Muscle layer of duodenum (tissue), 2 donors: Measurements from ENCODE around the gene AOC2.
"Not testable (repeated sequence)": the region's sequence is repeated elsewhere in the genome, so short reads cannot be mapped to it uniquely, and the experiment has no call there.

Source experiments
- H3K27ac ChIP-seq: one replicate; pipeline ENCODE4 v1.7.0; 2013; ENCODE audit warnings: mild to moderate bottlenecking, low read length
- H3K27me3 ChIP-seq: one replicate; pipeline ENCODE4 v1.7.0; 2013; ENCODE audit warnings: low read depth, mild to moderate bottlenecking, control low read depth, low read length
- H3K36me3 ChIP-seq, 2 donors: one replicate each; pipeline ENCODE4 v1.7.0; 2013; ENCODE audit warnings: low read length in 2 of 2, control low read depth in 1 of 2, mild to moderate bottlenecking in 1 of 2; ENCODE audit not compliant: insufficient read depth in 2 of 2, control insufficient read depth in 1 of 2
- H3K4me1 ChIP-seq, 2 donors: one replicate each; pipeline ENCODE4 v1.7.0; 2013; ENCODE audit warnings: low read length in 2 of 2, mild to moderate bottlenecking in 2 of 2, control low read depth in 1 of 2, moderate library complexity in 1 of 2; ENCODE audit not compliant: insufficient read depth in 2 of 2, control insufficient read depth in 1 of 2
- H3K4me3 ChIP-seq, 2 donors: one replicate each; pipeline ENCODE4 v1.7.0; 2013; ENCODE audit warnings: low read length in 2 of 2, low read depth in 1 of 2, mild to moderate bottlenecking in 1 of 2
- H3K9me3 ChIP-seq, 2 donors: one replicate each; pipeline ENCODE4 v1.7.0; 2013; ENCODE audit warnings: low read length in 2 of 2, control low read depth in 1 of 2, mild to moderate bottlenecking in 1 of 2; ENCODE audit not compliant: control insufficient read depth in 1 of 2
- donor health status: healthy.

The AOC2 gene

DNA sequence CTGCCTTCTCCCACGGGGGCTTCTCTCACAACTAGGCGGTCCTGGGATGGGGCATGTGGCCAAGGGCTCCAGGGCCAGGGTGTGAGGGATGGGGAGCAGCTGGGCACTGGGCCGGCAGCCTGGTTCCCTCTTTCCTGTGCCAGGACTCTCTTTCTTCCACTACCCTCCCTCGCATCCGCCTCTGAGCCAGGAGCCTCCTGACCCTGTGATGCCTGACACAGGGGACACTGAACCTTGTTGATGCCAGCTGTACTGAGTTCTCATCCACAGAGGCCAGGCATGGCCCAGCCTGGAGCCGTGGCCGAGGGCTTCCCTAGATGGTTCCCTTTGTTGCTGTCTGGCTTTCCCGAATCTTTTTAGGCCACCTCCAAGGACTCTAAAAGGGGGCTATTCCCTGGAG is 12.1 kb downstream of the AOC2 start:
- not testable (repeated sequence) for H3K4me3 ChIP-seq, H3K27me3 ChIP-seq, H3K9me3 ChIP-seq, H3K27ac ChIP-seq
- peaks cover 0 to 28% of the 10 kb centered on the region in 2 donors for H3K4me1 ChIP-seq
- H3K36me3 ChIP-seq = peaks cover 0 to 19% of the 10 kb centered on the region in 2 donors

- peaks cover 0 to 19% of the 10 kb centered on the region in 2 donors for H3K36me3 ChIP-seq
- no peaks in the 10 kb centered on the region for H3K27me3 ChIP-seq
- H3K4me1 ChIP-seq = peaks cover 0 to 28% of the 10 kb centered on the region in 2 donors
- H3K4me3 ChIP-seq = no peak overlapping the region
- H3K27ac ChIP-seq = no peak overlapping the region
- H3K9me3 ChIP-seq = no peaks in the 10 kb centered on the region
These were observed 13.0 kb downstream of the AOC2 start for GRCh38 chr17:42857389-42857788.

DNA sequence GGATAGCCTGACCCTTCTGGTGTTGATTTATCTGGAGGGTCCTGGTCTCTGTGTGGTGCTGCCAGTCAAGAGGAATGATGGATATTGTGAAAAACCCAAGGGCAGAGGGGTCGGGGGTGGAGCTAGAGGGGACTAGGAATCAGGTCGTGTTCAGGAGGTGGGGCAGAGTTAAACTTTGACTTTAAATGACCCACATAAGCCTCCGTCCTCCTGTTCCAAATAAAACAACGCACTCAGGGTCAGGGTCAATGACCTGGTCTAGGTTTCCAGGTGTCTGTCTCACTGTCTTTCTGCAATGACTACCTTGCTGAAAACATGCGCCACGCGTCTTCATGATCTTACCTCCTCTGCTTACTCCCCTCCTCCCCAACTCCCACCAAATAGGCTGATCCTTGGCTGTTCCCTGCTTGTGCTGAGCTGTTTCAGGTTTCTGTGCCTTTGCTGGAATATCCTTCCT is 21.3 kb downstream of the AOC2 start:
- H3K4me1 ChIP-seq = peaks cover 0 to 14% of the 10 kb centered on the region in 2 donors
- no peaks in the 10 kb centered on the region for H3K27me3 ChIP-seq
- peaks cover 0 to 5% of the 10 kb centered on the region in 2 donors for H3K36me3 ChIP-seq
- H3K27ac ChIP-seq = no peak overlapping the region
- H3K4me3 ChIP-seq = no peak overlapping the region
- H3K9me3 ChIP-seq = peaks cover 0 to 3% of the 10 kb centered on the region in 2 donors

- Histone ChIP-seq H3K4me1 (peaks cover 0 to 14% of the 10 kb centered on the region in 2 donors), H3K4me3 (no peak overlapping the region), H3K36me3 (peaks cover 0 to 5% of the 10 kb centered on the region in 2 donors), H3K9me3 (peaks cover 0 to 4% of the 10 kb centered on the region in 2 donors), H3K27ac (no peak overlapping the region), H3K27me3 (no peaks in the 10 kb centered on the region)
These were observed 21.8 kb downstream of the AOC2 start for GRCh38 chr17:42866216-42866615.

GRCh38 chr17:42866631-42867575 is 22.5 kb downstream of the AOC2 start:
- no peaks in the 10 kb centered on the region for H3K27me3 ChIP-seq
- H3K4me1 ChIP-seq = peaks cover 0 to 14% of the 10 kb centered on the region in 2 donors
- no peak overlapping the region for H3K4me3 ChIP-seq
- no peak overlapping the region for H3K27ac ChIP-seq
- H3K36me3 ChIP-seq = peaks cover 0 to 5% of the 10 kb centered on the region in 2 donors
- H3K9me3 ChIP-seq = peaks cover 0 to 4% of the 10 kb centered on the region in 2 donors

- H3K27me3 ChIP-seq, H3K9me3 ChIP-seq, H3K4me3 ChIP-seq, H3K36me3 ChIP-seq, H3K27ac ChIP-seq: not testable (repeated sequence)
- H3K4me1 ChIP-seq = peaks cover 0 to 14% of the 10 kb centered on the region in 2 donors
These were observed 23.4 kb downstream of the AOC2 start for GRCh38 chr17:42867694-42868261.

GRCh38 chr17:42868338-42868737 is 24.0 kb downstream of the AOC2 start:
- Histone ChIP-seq H3K4me1 (peaks cover 0 to 14% of the 10 kb centered on the region in 2 donors), H3K4me3 (no peak overlapping the region), H3K36me3 (peaks cover 0 to 5% of the 10 kb centered on the region in 2 donors), H3K27me3 (no peaks in the 10 kb centered on the region), H3K9me3 (peaks cover 0 to 4% of the 10 kb centered on the region in 2 donors), H3K27ac (no peak overlapping the region)

DNA sequence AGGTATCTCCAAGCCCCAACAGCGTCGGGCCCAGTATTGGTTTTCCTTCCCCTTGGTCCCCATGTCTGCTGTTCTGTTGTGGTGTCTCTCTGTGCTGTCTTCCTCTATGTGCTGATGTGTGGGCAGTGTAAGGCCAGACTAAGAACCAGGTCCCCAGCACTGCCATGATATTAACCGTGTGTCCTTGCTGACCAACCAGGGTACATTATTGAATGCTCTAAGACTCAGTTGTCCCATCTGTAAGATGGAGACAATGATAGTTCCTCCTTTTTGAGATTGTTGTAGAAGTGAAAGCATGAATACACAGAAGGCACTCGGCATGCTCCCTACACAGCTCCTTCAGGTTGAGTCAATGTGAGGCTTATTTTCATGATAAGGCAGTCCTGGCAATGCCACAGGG is 27.3 kb downstream of the AOC2 start:
- Histone ChIP-seq H3K27ac (no peak overlapping the region), H3K9me3 (peaks cover 0 to 4% of the 10 kb centered on the region in 2 donors), H3K27me3 (no peaks in the 10 kb centered on the region), H3K4me1 (no peaks in the 10 kb centered on the region), H3K4me3 (no peak overlapping the region), H3K36me3 (peaks cover 0 to 5% of the 10 kb centered on the region in 2 donors)

DNA sequence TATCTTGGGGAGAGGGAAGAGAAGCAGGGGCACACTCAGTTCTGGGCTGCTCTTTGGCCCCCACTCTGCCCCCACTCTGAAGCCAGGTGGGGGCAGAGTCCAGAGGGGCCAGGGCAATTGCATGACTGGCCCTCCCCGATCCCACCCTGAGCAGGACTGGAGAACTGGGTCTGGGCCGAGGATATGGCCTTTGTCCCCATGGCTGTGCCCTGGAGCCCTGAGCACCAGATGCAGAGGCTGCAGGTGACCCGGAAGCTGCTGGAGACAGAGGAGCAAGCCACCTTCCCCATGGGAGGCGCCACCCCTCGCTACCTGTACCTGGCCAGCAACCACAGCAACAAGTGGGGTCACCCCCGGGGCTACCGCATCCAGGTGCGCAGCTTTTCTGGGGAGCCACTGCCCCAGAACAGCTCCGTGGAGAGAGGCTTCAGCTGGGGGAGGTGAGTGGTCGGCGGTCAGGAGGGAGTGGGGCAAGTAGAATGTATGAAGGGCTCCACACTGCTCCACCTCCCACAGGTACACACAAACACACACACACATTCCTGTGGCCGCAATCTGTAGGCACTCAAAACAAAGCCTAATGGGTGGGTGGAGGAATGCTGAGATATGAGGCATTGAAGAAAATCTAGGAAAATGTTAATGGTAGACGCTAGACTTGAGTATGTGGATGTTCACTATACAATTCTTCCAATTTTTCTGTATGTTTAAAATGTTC is 28.0 kb downstream of the AOC2 start:
- peaks cover 0 to 4% of the 10 kb centered on the region in 2 donors for H3K9me3 ChIP-seq
- no peak overlapping the region for H3K4me3 ChIP-seq
- no peaks in the 10 kb centered on the region for H3K4me1 ChIP-seq
- peaks cover 0 to 10% of the 10 kb centered on the region in 2 donors for H3K36me3 ChIP-seq
- H3K27me3 ChIP-seq = no peaks in the 10 kb centered on the region
- no peak overlapping the region for H3K27ac ChIP-seq

- no peak overlapping the region for H3K27ac ChIP-seq
- peaks cover 0 to 11% of the 10 kb centered on the region in 2 donors for H3K36me3 ChIP-seq
- H3K4me3 ChIP-seq = no peak overlapping the region
These were observed 28.9 kb downstream of the AOC2 start for GRCh38 chr17:42873315-42873714.

More at GRCh38 chr17:42873315-42873714, 28.9 kb downstream of the AOC2 start:
- Histone ChIP-seq H3K4me1 (no peaks in the 10 kb centered on the region), H3K27me3 (no peaks in the 10 kb centered on the region), H3K9me3 (peaks cover 0 to 4% of the 10 kb centered on the region in 2 donors)
